ENCODE measurements around the gene RFFL.

DNA sequence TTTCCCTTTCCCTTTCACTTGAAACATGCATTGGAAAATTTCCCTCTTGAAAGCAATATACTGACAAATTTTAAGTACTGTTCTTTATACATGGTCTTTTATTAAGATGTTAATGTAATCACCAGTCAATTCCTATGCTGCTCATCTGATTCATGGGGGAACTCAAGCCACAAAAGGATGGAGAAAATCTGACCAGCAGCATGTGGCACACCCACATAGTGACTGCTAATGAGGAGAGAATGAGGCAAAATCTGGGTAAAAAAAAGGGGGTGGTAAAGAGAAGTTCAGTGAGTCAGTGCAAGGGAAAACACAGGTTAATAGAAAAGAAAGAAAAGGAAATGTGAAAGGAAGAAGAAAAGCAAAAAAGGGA lies 11.3 kb downstream of the RFFL start:
- TF ChIP-seq, protein P1, sequence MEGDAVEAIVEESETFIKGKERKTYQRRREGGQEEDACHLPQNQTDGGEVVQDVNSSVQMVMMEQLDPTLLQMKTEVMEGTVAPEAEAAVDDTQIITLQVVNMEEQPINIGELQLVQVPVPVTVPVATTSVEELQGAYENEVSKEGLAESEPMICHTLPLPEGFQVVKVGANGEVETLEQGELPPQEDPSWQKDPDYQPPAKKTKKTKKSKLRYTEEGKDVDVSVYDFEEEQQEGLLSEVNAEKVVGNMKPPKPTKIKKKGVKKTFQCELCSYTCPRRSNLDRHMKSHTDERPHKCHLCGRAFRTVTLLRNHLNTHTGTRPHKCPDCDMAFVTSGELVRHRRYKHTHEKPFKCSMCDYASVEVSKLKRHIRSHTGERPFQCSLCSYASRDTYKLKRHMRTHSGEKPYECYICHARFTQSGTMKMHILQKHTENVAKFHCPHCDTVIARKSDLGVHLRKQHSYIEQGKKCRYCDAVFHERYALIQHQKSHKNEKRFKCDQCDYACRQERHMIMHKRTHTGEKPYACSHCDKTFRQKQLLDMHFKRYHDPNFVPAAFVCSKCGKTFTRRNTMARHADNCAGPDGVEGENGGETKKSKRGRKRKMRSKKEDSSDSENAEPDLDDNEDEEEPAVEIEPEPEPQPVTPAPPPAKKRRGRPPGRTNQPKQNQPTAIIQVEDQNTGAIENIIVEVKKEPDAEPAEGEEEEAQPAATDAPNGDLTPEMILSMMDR (IDR thresholded peaks at IDR 0.05; ENCODE audit: poor library complexity, severe bottlenecking) = no peak
- no peak for TF ChIP-seq EZH2 (IDR thresholded peaks at IDR 0.05; ENCODE audit: borderline replicate concordance, insufficient read depth, low read length, poor library complexity, severe bottlenecking)
- no peak for TF ChIP-seq EP300 (conservative IDR thresholded peaks at IDR 0.05; ENCODE audit: poor library complexity, severe bottlenecking)
- TF ChIP-seq, protein P2, sequence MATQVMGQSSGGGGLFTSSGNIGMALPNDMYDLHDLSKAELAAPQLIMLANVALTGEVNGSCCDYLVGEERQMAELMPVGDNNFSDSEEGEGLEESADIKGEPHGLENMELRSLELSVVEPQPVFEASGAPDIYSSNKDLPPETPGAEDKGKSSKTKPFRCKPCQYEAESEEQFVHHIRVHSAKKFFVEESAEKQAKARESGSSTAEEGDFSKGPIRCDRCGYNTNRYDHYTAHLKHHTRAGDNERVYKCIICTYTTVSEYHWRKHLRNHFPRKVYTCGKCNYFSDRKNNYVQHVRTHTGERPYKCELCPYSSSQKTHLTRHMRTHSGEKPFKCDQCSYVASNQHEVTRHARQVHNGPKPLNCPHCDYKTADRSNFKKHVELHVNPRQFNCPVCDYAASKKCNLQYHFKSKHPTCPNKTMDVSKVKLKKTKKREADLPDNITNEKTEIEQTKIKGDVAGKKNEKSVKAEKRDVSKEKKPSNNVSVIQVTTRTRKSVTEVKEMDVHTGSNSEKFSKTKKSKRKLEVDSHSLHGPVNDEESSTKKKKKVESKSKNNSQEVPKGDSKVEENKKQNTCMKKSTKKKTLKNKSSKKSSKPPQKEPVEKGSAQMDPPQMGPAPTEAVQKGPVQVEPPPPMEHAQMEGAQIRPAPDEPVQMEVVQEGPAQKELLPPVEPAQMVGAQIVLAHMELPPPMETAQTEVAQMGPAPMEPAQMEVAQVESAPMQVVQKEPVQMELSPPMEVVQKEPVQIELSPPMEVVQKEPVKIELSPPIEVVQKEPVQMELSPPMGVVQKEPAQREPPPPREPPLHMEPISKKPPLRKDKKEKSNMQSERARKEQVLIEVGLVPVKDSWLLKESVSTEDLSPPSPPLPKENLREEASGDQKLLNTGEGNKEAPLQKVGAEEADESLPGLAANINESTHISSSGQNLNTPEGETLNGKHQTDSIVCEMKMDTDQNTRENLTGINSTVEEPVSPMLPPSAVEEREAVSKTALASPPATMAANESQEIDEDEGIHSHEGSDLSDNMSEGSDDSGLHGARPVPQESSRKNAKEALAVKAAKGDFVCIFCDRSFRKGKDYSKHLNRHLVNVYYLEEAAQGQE (IDR thresholded peaks at IDR 0.05; ENCODE audit: borderline replicate concordance) = no peak
- TF ChIP-seq SMC3 (conservative IDR thresholded peaks at IDR 0.05; ENCODE audit: poor library complexity) = no peak

Data from neural cell (in vitro differentiated cells).